Thoracic aorta endothelial cell (primary cell): ENCODE results near the gene GP1BA. TPM values are rescaled to one million over a fixed set of nuclear protein-coding genes. Genes with fewer than 3 reads are reported as not detected.

Experiments used
- small RNA-seq: library from RNA; depleted of rRNA; stranded (forward); fragments of <200 nt; gene quantifications from one replicate; pipeline ENCODE3, GENCODE V24; 2012
- total RNA-seq: library from RNA; depleted of rRNA; stranded (reverse); fragments of >200 nt; gene quantifications from 2 replicates; pipeline ENCODE4 v1.2.3, GENCODE V29; 2012

The GP1BA gene
- not detected in 2 replicates for total RNA-seq

DNA sequence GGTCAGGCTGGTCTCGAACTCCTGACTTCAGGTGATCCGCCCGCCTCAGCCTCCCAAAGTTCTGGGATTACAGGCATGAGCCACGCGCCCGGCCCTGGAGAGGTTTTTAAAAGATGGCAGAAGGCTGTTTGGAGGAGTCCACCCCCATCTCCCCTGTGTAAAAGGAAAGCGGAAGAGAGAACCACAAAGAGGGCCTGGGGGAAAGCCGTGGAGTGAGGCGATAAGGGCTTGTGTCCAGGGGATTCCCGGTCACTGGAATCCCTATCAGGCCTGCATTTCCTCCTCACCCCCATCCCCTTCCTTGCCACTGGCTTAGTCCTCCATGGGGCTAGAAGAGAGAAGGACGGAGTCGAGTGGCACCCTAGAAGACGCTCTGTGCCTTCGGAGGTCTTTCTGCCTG lies at the start of gene GP1BA:
GP1BA (plus strand) TSS at position 315 of the 400 bp plus-strand sequence. CDS start 328 bp downstream, outside the sequence.

DNA sequence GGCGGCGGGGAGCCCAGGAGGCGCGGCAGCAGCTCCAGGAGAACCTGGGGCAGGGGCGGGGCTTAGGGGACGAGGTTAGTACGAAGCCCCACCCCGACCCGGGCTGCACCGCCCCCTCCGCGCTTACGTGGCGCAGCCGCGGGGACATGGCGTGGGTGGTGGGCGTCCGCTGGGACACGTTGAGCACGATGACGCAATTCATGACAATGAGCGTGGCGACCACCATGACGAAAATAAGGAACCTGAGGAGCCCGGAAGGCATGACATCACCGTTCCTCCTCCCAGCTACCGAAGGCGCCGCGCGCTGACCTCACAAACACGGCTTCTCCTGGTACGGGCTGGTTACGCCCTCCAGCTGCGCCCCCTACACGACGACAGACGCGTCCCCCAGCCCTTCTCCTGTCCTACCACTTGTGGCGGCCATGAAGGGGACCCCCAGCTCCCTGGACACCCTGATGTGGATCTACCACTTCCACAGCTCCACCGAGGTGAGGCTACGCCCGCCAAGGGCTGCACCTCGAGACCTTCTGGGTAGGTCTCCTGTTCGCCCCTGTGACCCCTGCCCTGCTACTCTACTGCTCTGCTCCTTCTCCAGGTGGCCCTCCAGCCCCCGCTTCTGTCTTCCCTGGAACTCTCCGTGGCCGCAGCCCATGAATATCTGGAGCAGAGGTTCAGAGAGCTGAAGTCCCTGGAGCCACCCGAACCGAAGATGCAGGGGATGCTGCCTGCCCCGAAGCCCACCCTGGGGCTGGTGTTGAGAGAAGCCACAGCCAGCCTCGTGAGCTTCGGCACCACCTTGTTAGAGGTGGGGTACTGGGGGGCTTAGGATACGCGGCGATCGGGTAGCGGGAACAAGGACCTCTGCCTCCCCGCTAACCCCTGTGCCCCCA lies 32.5 kb upstream of the GP1BA start, which contains the start of gene C17orf107:
C17orf107 (plus strand) TSS at position 196 of the 890 bp plus-strand sequence; CDS start at position 423, 227 bp downstream.

GRCh38 chr17:4903051-4903818 lies 28.8 kb upstream of the GP1BA start, which contains the start of gene CHRNE:
Gene CHRNE, minus strand, starts transcription at chr17:4903098. Its CDS starts 35 bp downstream, at chr17:4903063.

GRCh38 chr17:4939796-4940554 lies 7.9 kb downstream of the GP1BA start, which contains the start of the genes RNF167 and SLC25A11:
Gene RNF167, plus strand, starts transcription at chr17:4940268. Its CDS starts 642 bp downstream, at chr17:4940910.
Gene SLC25A11, minus strand, starts transcription at chr17:4940046. Its CDS starts 136 bp downstream, at chr17:4939910.

GRCh38 chr17:4948166-4948930 lies 16.3 kb downstream of the GP1BA start, which contains the start of gene PFN1:
Gene PFN1, minus strand, starts transcription at chr17:4948530. Its CDS starts 136 bp downstream, at chr17:4948394.

DNA sequence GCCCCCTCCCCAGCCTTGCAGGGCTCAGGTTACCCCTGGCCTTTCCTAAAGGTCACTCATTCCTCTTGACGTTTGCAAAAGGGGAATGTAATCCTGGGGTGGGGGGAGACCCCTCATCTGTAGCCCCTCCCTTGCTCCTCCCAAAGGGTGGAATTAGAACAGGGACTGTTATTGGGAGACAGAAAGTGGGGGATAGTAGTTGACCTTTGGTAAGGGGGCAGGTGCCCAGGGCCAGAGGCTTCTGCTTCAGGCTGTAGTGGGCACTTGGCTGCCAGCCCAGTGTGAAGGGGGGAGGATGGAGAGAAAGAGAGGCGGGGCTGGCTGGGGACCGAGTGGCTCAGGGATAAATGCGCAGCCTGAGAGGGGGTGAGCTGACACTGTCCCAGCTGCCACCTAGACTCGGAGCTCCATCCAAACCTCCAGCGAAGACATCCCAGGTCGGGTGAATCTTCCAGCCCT lies 18.7 kb downstream of the GP1BA start, which contains the start of gene ENO3:
ENO3 (plus strand) TSS at position 374 of the 459 bp plus-strand sequence. CDS start 711 bp downstream, outside the sequence.

DNA sequence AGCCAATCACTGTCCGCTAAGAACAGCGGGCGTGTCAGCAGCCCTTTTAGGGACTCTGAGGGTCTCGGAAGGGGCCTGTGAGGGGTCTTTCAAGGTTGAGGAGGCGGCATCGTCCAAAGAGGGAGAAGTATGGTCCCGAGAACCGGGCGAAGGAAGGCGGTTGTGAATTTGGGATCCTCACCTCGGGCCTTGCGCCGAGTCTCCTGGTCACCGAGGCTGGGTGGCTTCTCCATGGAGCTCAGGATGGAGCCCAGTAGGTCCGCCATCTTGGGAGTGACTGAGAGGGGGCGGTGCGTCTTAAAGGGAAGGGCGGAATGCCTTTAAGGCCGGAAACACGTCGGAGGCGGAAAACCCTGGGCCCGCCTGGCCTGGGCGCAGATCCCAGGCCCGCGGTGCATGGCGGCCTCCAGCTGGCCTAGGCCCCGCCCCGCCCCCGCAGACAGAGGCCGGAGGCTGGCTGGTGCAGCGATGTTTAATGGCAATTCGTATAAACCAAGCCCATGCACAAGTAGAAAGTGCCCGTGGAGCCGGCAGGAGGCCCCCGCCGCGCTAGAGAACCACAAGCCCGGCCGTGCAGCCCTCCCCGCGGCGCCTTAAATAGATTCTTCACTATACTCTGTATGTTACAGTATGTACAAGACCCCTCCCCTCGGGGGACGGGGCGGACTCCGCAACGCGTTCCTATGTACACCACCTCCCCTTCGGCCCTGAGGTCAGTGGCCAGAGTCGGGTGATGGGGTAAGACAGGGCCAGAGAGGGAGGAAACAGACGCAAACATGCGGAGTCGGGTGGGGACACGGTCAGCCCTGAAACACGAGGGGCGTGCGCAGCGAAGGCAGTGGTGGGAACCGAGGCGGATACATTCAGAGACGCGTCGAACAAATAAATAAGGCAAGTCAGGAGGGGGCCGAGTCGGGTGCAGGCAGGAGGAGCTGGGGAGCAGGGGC lies 35.7 kb downstream of the GP1BA start, which contains the start of gene SPAG7:
SPAG7 (minus strand) TSS at position 279 of the 947 bp plus-strand sequence; CDS start at position 266, 13 bp downstream.

Small RNAs within 50 kb of the gene (small RNA-seq; reads per million reads assigned to genes)
- gene MIR6864, result not detected
- gene MIR6865, result not detected

Other genes starting within 250 kb of the GP1BA start
- 23.3 and 40.8 TPM in 2 replicates for gene PELP1, start 228.1 kb upstream of the GP1BA start, total RNA-seq
- 18.4 and 20.7 TPM in 2 replicates for gene ARRB2, start 221.6 kb upstream of the GP1BA start, total RNA-seq
- 12.0 and 14.9 TPM in 2 replicates for gene MED11, start 200.8 kb upstream of the GP1BA start, total RNA-seq
- 0.27 TPM in 1 of 2 replicates, not detected in the other for gene ZMYND15, start 192.4 kb upstream of the GP1BA start, total RNA-seq
- gene CXCL16, start 192.3 kb upstream of the GP1BA start, total RNA-seq, result 2.8 and 5.6 TPM in 2 replicates
- gene TM4SF5, start 160.4 kb upstream of the GP1BA start, total RNA-seq, result not detected in 2 replicates
- 0.57 and 0.93 TPM in 2 replicates for gene VMO1, start 145.9 kb upstream of the GP1BA start, total RNA-seq
- gene GLTPD2, start 143.3 kb upstream of the GP1BA start, total RNA-seq, result not detected in 2 replicates
- 140 and 154 TPM in 2 replicates for gene PSMB6, start 136.1 kb upstream of the GP1BA start, total RNA-seq
- gene PLD2, start 125.1 kb upstream of the GP1BA start, total RNA-seq, result 27.9 and 28.6 TPM in 2 replicates
- 41.5 and 49.9 TPM in 2 replicates for gene MINK1, start 98.9 kb upstream of the GP1BA start, total RNA-seq
- 0.50 and 0.80 TPM in 2 replicates for gene C17orf107, start 32.7 kb upstream of the GP1BA start, total RNA-seq
- gene CHRNE, start 29.2 kb upstream of the GP1BA start, total RNA-seq, result 0.13 and 0.43 TPM in 2 replicates
- 43.7 and 45.5 TPM in 2 replicates for gene SLC25A11, start 7.8 kb downstream of the GP1BA start, total RNA-seq
- gene RNF167, start 8.0 kb downstream of the GP1BA start, total RNA-seq, result 25.3 and 26.6 TPM in 2 replicates
- 587 and 743 TPM in 2 replicates for gene PFN1, start 16.3 kb downstream of the GP1BA start, total RNA-seq
- gene ENO3, start 18.8 kb downstream of the GP1BA start, total RNA-seq, result 1.6 and 2.4 TPM in 2 replicates
- 33.9 and 43.0 TPM in 2 replicates for gene SPAG7, start 35.5 kb downstream of the GP1BA start, total RNA-seq
- 14.4 and 18.5 TPM in 2 replicates for gene CAMTA2, start 55.4 kb downstream of the GP1BA start, total RNA-seq
- 0.22 and 0.27 TPM in 2 replicates for gene INCA1, start 65.2 kb downstream of the GP1BA start, total RNA-seq
- 86.4 and 132 TPM in 2 replicates for gene KIF1C, start 65.7 kb downstream of the GP1BA start, total RNA-seq
- gene SLC52A1, start 103.1 kb downstream of the GP1BA start, total RNA-seq, result 0.07 TPM in 1 of 2 replicates, not detected in the other
- gene ZFP3, start 146.2 kb downstream of the GP1BA start, total RNA-seq, result 1.7 and 2.4 TPM in 2 replicates
- 6.7 and 7.7 TPM in 2 replicates for gene ZNF232, start 179.6 kb downstream of the GP1BA start, total RNA-seq
- under 0.01 TPM in 1 of 2 replicates, not detected in the other for gene USP6, start 183.8 kb downstream of the GP1BA start, total RNA-seq